PC-3 (cell line): ENCODE data around the gene FAM120B. TPM values are rescaled to one million over a fixed set of nuclear protein-coding genes. Genes with fewer than 3 reads are reported as not detected.

Experiments used
- ATAC-seq: fragments of 200-7000 bp; cut with Tn5 transposase; 2 replicates; pipeline ENCODE4 v1.9.1; 2020; ENCODE audit warnings: mild to moderate bottlenecking, moderate library complexity
- BruUV-seq: library from RNA; stranded (reverse); fragments of 400-500 nt; replicated peaks from 2 replicates; lab custom pipeline; 2021; lab: Mats Ljungman, UMichigan
- CTCF ChIA-PET: fragments of 300-600 bp; sonication (Branson Sonifier 250); formaldehyde crosslinking; loops from one replicate; lab custom pipeline; 2022; ENCODE audit warnings: antibody characterized with exemption; lab: Charles Lee
- POLR2A ChIA-PET: fragments of 300-600 bp; sonication (Branson Sonifier 250); formaldehyde crosslinking; loops from one replicate; lab custom pipeline; 2022; ENCODE audit warnings: antibody characterized with exemption; ENCODE audit not compliant: unreplicated experiment; lab: Charles Lee
- DNase-seq: peaks from one replicate; pipeline ENCODE4 v3.0.0-alpha.2; 2015
- H2AFZ ChIP-seq: fragments of 300-600 bp; sonication (generic); 2 replicates; pipeline ENCODE4 v1.6.0; 2016; ENCODE audit warnings: antibody characterized with exemption, low read length
- H3F3A ChIP-seq: fragments of 300-600 bp; sonication (generic); one replicate; pipeline ENCODE4 v1.6.0; 2017; ENCODE audit warnings: antibody characterized with exemption, low read length, control low read depth, mild to moderate bottlenecking; ENCODE audit not compliant: unreplicated experiment
- H3K27ac ChIP-seq: fragments of 300-600 bp; sonication (generic); 2 replicates; pipeline ENCODE4 v1.5.1; 2016; ENCODE audit warnings: mild to moderate bottlenecking, low read length
- H3K27me3 ChIP-seq: fragments of 300-600 bp; sonication (generic); 2 replicates; pipeline ENCODE4 v1.6.1; 2016; ENCODE audit warnings: low read length, mixed read lengths
- H3K36me3 ChIP-seq: fragments of 300-600 bp; sonication (generic); 2 replicates; pipeline ENCODE4 v1.6.1; 2016; ENCODE audit warnings: low read depth, mixed run types, low read length, mixed read lengths
- H3K4me1 ChIP-seq: fragments of 300-600 bp; sonication (generic); 2 replicates; pipeline ENCODE4 v1.5.1; 2016; ENCODE audit warnings: low read length; ENCODE audit not compliant: insufficient read depth
- H3K4me2 ChIP-seq: fragments of 300-600 bp; sonication (generic); 2 replicates; pipeline ENCODE4 v1.6.0; 2016; ENCODE audit warnings: low read length
- H3K4me3 ChIP-seq: fragments of 300-600 bp; sonication (generic); 2 replicates; pipeline ENCODE4 v1.5.1; 2016; ENCODE audit warnings: mild to moderate bottlenecking, low read length, mixed read lengths
- H3K79me2 ChIP-seq: fragments of 300-600 bp; sonication (generic); 2 replicates; pipeline ENCODE4 v1.6.1; 2017; ENCODE audit warnings: low read length, mixed read lengths
- H3K9ac ChIP-seq: fragments of 300-600 bp; sonication (generic); 2 replicates; pipeline ENCODE4 v1.6.0; 2016; ENCODE audit warnings: mild to moderate bottlenecking, low read length
- H3K9me2 ChIP-seq: fragments of 300-600 bp; sonication (generic); replicated peaks from 2 replicates; pipeline ENCODE4 v1.6.1; 2016; ENCODE audit warnings: mixed run types, low read length, mixed read lengths
- H3K9me3 ChIP-seq: fragments of 300-600 bp; sonication (generic); 2 replicates; pipeline ENCODE4 v1.6.1; 2016; ENCODE audit warnings: low read length, mixed read lengths
- H4K20me1 ChIP-seq: fragments of 300-600 bp; sonication (generic); 2 replicates; pipeline ENCODE4 v1.6.1; 2016; ENCODE audit warnings: low read length, mixed read lengths
- EZH2 ChIP-seq: fragments of 300-600 bp; sonication (generic); IDR thresholded peaks from one replicate; pipeline ENCODE4 v1.6.1; 2017; ENCODE audit warnings: antibody characterized with exemption, mild to moderate bottlenecking, low read length; ENCODE audit not compliant: unreplicated experiment
- EZH2phosphoT487 ChIP-seq: fragments of 300-600 bp; sonication (generic); IDR thresholded peaks from 2 replicates; pipeline ENCODE4 v1.6.1; 2018; ENCODE audit warnings: mild to moderate bottlenecking, antibody characterized with exemption, low read length, borderline replicate concordance
- intact Hi-C: fragments of 100-400 bp; cut with micrococcal nuclease; formaldehyde crosslinking; loops from 2 replicates; pipeline ENCODE4 v1.9.0; 2023
- total RNA-seq: library from RNA; depleted of rRNA; stranded (reverse); fragments of >200 nt; gene quantifications from 2 replicates; pipeline ENCODE4 v1.2.3, GENCODE V29; 2014
- TF ChIP-seq, protein P1 (sequence below): fragments of 300-600 bp; sonication (generic); conservative IDR thresholded peaks from 2 replicates; pipeline ENCODE4 v1.5.1; 2017; ENCODE audit warnings: antibody characterized with exemption, low read depth, mild to moderate bottlenecking, low read length

FAM120B gene
- total RNA-seq, 1 experiment from 2014 or later = 8.7 TPM

DNA sequence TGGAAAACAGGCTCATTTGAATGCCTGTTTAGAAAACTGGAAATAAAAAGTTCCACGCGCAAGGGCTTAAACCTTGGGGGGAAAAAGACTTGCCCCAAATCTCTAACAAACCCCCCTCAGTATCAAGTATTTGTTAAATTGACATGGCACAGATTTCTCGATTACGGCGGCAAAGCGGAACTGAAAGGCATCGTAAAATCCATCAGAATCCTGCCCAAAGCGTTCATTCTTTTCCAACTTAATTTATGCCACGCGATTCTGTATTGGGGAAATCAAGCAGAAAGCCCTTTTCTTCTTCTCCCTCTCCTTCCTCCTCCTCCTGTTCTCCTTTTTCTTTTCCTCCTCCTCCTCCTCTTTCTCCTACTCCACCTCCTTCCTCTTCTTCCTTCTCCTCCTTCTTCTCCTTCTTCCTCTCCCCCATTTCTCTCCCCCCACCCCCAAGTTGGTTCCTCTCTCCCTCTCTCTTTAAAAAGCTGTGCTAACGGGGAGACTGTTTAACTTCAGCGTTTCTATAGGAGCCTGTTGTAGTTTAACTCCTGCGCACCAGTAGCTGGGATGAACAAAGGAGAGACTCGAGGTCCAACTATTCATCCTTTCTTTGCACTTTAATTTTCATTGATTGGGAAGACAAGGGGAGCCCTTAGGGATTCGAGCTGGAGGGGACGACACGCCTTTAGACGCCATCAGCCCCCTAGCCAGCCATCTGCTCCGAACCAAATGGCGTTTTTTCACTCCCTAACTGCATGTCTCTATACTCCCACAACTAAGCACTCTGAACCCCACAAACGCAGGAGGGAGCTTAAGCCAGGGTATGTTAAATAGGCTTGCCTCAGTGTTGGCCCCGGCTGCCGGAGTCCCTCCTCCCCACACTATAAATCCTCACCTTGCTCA lies 13.0 kb upstream of the FAM120B start:
- Histone ChIP-seq H4K20me1 (no peaks in the 10 kb centered on the region), H3K79me2 (no peaks in the 10 kb centered on the region), H3K4me3 (peak overlapping the region; percentile 38), H3F3A (no peaks in the 10 kb centered on the region), H3K9me3 (no peaks in the 10 kb centered on the region), H3K27me3 (peaks cover 50% of the 10 kb centered on the region), H3K9me2 (no peaks in the 10 kb centered on the region), H2AFZ (0 out of 2 replicates have a peak overlapping the region, but pooled peaks have one; percentile 68), H3K36me3 (no peaks in the 10 kb centered on the region), H3K4me2 (peak overlapping the region; percentile 78), H3K9ac (no peak overlapping the region), H3K4me1 (peaks cover 10% of the 10 kb centered on the region), H3K27ac (no peak overlapping the region)
- intact Hi-C loops = loop anchor here (1.0 to 5.0 kb wide), 5 partner anchors 115 to 501 kb away; no protein-coding TSS in a partner anchor
- POLR2A ChIA-PET = no interaction called here
- no peak for TF ChIP-seq EZH2
- TF ChIP-seq, protein P1, sequence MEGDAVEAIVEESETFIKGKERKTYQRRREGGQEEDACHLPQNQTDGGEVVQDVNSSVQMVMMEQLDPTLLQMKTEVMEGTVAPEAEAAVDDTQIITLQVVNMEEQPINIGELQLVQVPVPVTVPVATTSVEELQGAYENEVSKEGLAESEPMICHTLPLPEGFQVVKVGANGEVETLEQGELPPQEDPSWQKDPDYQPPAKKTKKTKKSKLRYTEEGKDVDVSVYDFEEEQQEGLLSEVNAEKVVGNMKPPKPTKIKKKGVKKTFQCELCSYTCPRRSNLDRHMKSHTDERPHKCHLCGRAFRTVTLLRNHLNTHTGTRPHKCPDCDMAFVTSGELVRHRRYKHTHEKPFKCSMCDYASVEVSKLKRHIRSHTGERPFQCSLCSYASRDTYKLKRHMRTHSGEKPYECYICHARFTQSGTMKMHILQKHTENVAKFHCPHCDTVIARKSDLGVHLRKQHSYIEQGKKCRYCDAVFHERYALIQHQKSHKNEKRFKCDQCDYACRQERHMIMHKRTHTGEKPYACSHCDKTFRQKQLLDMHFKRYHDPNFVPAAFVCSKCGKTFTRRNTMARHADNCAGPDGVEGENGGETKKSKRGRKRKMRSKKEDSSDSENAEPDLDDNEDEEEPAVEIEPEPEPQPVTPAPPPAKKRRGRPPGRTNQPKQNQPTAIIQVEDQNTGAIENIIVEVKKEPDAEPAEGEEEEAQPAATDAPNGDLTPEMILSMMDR = no peak
- ATAC-seq = no peak
- DNase-seq = no peak
- BruUV-seq = no TSS peak
- CTCF ChIA-PET = interaction anchor here (0.6 to 2.1 kb wide), 3 partner anchors 15 to 513 kb away, joined by 4 to 12 read pairs (median 4); no protein-coding TSS in a partner anchor

DNA sequence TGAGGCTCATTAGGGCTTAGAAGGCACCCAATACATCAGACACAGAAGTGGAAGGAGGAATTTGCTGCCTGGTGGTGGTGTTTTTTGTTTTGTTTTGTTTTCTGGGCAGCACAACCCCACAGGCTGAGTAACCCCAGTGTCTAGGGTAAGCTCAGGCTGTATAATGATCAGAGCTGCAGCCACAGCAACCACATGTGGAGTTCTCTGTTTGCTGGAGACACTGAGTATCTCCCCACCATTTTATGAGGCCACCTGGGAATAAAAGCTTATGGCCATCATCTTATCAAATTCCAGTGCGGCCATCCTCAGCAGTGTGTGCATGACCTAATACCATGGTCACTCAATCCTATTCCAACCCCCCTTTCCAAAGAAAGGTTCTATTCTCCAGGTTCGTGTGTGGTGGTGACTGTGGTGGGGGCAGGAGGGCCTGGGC lies 12.2 kb upstream of the FAM120B start:
- Histone ChIP-seq H3F3A (no peaks in the 10 kb centered on the region), H3K9me2 (no peaks in the 10 kb centered on the region), H4K20me1 (no peaks in the 10 kb centered on the region), H3K27me3 (peaks cover 47% of the 10 kb centered on the region), H3K79me2 (no peaks in the 10 kb centered on the region), H3K36me3 (no peaks in the 10 kb centered on the region), H3K27ac (no peak overlapping the region), H3K9me3 (no peaks in the 10 kb centered on the region), H3K4me3 (no peak overlapping the region), H3K9ac (no peak overlapping the region), H2AFZ (no peak overlapping the region), H3K4me2 (no peak overlapping the region), H3K4me1 (peaks cover 10% of the 10 kb centered on the region)
- no TSS peak for BruUV-seq
- DNase-seq (no peak), ATAC-seq (no peak)
- CTCF ChIA-PET = no interaction called here
- TF ChIP-seq EZH2 = no peak
- TF ChIP-seq EZH2phosphoT487 = no peak
- TF ChIP-seq, protein P1 = no peak
- intact Hi-C loops = loop anchor here (5.0 kb wide), 1 partner anchor 502 kb away; no protein-coding TSS in a partner anchor
- POLR2A ChIA-PET = no interaction called here
